Epithelial cell of proximal tubule (primary cell): ENCODE results near the gene SOX6. TPM values are rescaled to one million over a fixed set of nuclear protein-coding genes. Genes with fewer than 3 reads are reported as not detected.

ENCODE experiments used
- DNase-seq: peaks from one replicate; pipeline ENCODE4 v3.0.0-alpha.2; 2011; ENCODE audit warnings: low read depth
- H3K4me3 ChIP-seq: 2 replicates; pipeline ENCODE4 v1.5.1; 2011; ENCODE audit warnings: low read depth, mild to moderate bottlenecking, low read length
- total RNA-seq: library from RNA; depleted of rRNA; stranded (reverse); fragments of >200 nt; gene quantifications from 2 replicates; pipeline ENCODE4 v1.2.3, GENCODE V29; 2015
- TF ChIP-seq, protein P1 (sequence below): conservative IDR thresholded peaks from 2 replicates; pipeline ENCODE4 v1.5.1; 2012; ENCODE audit warnings: low read depth, mild to moderate bottlenecking, low read length

SOX6 gene
- total RNA-seq, 1 donor from 2014 or later = 1.6 TPM

GRCh38 chr11:15975742-15976141, 380.6 kb downstream of the SOX6 start:
- H3K4me3 ChIP-seq = no peak overlapping the region
- TF ChIP-seq, protein P1, sequence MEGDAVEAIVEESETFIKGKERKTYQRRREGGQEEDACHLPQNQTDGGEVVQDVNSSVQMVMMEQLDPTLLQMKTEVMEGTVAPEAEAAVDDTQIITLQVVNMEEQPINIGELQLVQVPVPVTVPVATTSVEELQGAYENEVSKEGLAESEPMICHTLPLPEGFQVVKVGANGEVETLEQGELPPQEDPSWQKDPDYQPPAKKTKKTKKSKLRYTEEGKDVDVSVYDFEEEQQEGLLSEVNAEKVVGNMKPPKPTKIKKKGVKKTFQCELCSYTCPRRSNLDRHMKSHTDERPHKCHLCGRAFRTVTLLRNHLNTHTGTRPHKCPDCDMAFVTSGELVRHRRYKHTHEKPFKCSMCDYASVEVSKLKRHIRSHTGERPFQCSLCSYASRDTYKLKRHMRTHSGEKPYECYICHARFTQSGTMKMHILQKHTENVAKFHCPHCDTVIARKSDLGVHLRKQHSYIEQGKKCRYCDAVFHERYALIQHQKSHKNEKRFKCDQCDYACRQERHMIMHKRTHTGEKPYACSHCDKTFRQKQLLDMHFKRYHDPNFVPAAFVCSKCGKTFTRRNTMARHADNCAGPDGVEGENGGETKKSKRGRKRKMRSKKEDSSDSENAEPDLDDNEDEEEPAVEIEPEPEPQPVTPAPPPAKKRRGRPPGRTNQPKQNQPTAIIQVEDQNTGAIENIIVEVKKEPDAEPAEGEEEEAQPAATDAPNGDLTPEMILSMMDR = no peak
- DNase-seq = no peak

GRCh38 chr11:15972838-15973237, 383.5 kb downstream of the SOX6 start:
- TF ChIP-seq, protein P1 = no peak
- DNase-seq = no peak
- no peak overlapping the region for H3K4me3 ChIP-seq

- no peak for DNase-seq
- TF ChIP-seq, protein P1 = no peak
Observed at GRCh38 chr11:15971215-15971546, 385.2 kb downstream of the SOX6 start.

DNA sequence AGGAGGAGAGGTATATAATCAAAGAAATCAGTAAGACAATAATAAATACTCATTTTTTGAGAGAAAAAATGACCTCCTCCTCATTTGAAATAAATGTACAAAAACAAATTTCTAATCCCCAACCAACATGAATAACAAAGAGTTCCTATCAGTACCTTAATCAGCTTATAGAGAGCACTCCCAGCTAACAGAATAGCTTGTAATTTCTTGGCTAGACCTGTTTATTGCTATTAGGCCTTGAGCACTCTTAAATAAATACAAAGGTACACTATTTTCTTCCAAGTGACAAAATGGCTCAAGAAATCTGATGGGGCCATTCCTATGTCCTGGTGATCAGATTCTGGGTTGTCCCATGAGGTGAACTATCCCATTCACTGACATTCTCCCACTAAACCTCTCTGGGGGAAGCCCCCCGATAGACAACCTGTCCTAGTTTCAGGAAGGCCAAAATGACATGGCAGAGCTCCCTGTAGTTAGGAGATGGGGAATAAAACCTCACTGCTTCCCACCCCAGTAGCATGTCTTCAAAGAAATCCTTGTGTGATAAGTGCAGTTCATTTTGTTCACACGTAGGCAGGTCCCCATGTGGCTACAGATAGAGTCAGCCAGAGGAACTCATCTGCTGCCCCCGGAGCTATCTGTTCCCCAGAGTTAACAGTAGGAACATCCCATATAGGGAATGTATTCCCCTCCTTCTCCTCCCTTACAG, 385.7 kb downstream of the SOX6 start:
- H3K4me3 ChIP-seq = no peak overlapping the region
- TF ChIP-seq, protein P1 = no peak
- no peak for DNase-seq

More at GRCh38 chr11:15971215-15971546, 385.2 kb downstream of the SOX6 start:
- no peak overlapping the region for H3K4me3 ChIP-seq

GRCh38 chr11:15969701-15970329, 386.5 kb downstream of the SOX6 start:
- TF ChIP-seq, protein P1 = no peak
- DNase-seq = no peak
- no peak overlapping the region for H3K4me3 ChIP-seq

GRCh38 chr11:15969281-15969680, 387.1 kb downstream of the SOX6 start:
- TF ChIP-seq, protein P1 = no peak
- H3K4me3 ChIP-seq = no peak overlapping the region

More at GRCh38 chr11:15969281-15969680, 387.1 kb downstream of the SOX6 start:
- no peak for DNase-seq
